Esophagus muscularis mucosa (tissue), 4 donors: Measurements from ENCODE around the gene CNDP1.
"Not testable (repeated sequence)": the region's sequence is repeated elsewhere in the genome, so short reads cannot be mapped to it uniquely, and the experiment has no call there.

ENCODE experiments used
- CTCF ChIP-seq, 3 experiments: fragments of 200-600 bp in 2 of 3; fragments of 450-650 bp in 1 of 3; sonication (generic) in 2 of 3; IDR thresholded peaks; one replicate each; pipeline ENCODE4 v1.5.1; 2017 to 2019; ENCODE audit warnings: antibody characterized with exemption in 3 of 3, mild to moderate bottlenecking in 2 of 3, moderate library complexity in 1 of 3
- EP300 ChIP-seq: sonication (generic); formaldehyde crosslinking; IDR thresholded peaks from one replicate; pipeline ENCODE4 v1.6.1; 2017; ENCODE audit warnings: antibody characterized with exemption
- POLR2A ChIP-seq: fragments of 450-650 bp; IDR thresholded peaks from one replicate; pipeline ENCODE4 v1.6.1; 2017; ENCODE audit warnings: antibody characterized with exemption, moderate library complexity, mild to moderate bottlenecking, low read depth
- POLR2AphosphoS5 ChIP-seq, 2 donors: sonication (generic); formaldehyde crosslinking; IDR thresholded peaks; one replicate each; pipeline ENCODE4 v1.6.1; 2017; ENCODE audit warnings: antibody characterized with exemption in 2 of 2

- not testable (repeated sequence) for TF ChIP-seq CTCF (IDR thresholded peaks at IDR 0.05); POLR2AphosphoS5 (IDR thresholded peaks at IDR 0.05); EP300; POLR2A
These were observed 33.5 kb upstream of the CNDP1 start for GRCh38 chr18:74500774-74501173.
